PFSK-1 (cell line): ENCODE measurements around the gene KITLG.

Experiments
- FOXP2 ChIP-seq: optimal IDR thresholded peaks from 2 replicates; pipeline ENCODE3; 2011; ENCODE audit warnings: borderline replicate concordance, control low read depth, inconsistent platforms; ENCODE audit not compliant: insufficient read depth; ENCODE audit errors: extremely low read length, extremely low read depth
- POLR2AphosphoS5 ChIP-seq: IDR thresholded peaks from 2 replicates; pipeline ENCODE4 v1.6.1; 2012; ENCODE audit warnings: low read depth, mild to moderate bottlenecking, control low read depth, low read length, moderate library complexity
- SIN3A ChIP-seq: IDR thresholded peaks from 2 replicates; pipeline ENCODE4 v1.6.1; 2012; ENCODE audit warnings: mild to moderate bottlenecking, low read length, moderate library complexity, borderline replicate concordance; ENCODE audit not compliant: insufficient read depth
- TAF1 ChIP-seq: IDR thresholded peaks from 2 replicates; pipeline ENCODE4 v1.6.1; 2012; ENCODE audit warnings: low read length, control low read depth, borderline replicate concordance; ENCODE audit not compliant: insufficient read depth
- TF ChIP-seq, protein P1 (sequence below), 2 experiments: IDR thresholded peaks; 2 replicates each; pipeline versions ENCODE4 v1.6.1 to v1.8.0; 2011 to 2012; ENCODE audit warnings: low read depth in 2 of 2, low read length in 2 of 2, control low read depth in 1 of 2, inconsistent platforms in 1 of 2, mild to moderate bottlenecking in 1 of 2, moderate library complexity in 1 of 2; ENCODE audit not compliant: insufficient read depth in 1 of 2

The KITLG gene

GRCh38 chr12:88469154-88469553 lies 111.1 kb downstream of the KITLG start:
- TF ChIP-seq SIN3A (no peak), POLR2AphosphoS5 (no peak), TAF1 (no peak), FOXP2 (no peak)
- TF ChIP-seq, protein P1, sequence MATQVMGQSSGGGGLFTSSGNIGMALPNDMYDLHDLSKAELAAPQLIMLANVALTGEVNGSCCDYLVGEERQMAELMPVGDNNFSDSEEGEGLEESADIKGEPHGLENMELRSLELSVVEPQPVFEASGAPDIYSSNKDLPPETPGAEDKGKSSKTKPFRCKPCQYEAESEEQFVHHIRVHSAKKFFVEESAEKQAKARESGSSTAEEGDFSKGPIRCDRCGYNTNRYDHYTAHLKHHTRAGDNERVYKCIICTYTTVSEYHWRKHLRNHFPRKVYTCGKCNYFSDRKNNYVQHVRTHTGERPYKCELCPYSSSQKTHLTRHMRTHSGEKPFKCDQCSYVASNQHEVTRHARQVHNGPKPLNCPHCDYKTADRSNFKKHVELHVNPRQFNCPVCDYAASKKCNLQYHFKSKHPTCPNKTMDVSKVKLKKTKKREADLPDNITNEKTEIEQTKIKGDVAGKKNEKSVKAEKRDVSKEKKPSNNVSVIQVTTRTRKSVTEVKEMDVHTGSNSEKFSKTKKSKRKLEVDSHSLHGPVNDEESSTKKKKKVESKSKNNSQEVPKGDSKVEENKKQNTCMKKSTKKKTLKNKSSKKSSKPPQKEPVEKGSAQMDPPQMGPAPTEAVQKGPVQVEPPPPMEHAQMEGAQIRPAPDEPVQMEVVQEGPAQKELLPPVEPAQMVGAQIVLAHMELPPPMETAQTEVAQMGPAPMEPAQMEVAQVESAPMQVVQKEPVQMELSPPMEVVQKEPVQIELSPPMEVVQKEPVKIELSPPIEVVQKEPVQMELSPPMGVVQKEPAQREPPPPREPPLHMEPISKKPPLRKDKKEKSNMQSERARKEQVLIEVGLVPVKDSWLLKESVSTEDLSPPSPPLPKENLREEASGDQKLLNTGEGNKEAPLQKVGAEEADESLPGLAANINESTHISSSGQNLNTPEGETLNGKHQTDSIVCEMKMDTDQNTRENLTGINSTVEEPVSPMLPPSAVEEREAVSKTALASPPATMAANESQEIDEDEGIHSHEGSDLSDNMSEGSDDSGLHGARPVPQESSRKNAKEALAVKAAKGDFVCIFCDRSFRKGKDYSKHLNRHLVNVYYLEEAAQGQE (IDR thresholded peaks at IDR 0.05; ENCODE audit: insufficient read depth in 1 of 2, low read depth in 2 of 2, low read length in 2 of 2), result no peak

GRCh38 chr12:88468581-88468980 lies 111.7 kb downstream of the KITLG start:
- TF ChIP-seq FOXP2 (no peak), SIN3A (no peak), TAF1 (no peak), POLR2AphosphoS5 (no peak)
- TF ChIP-seq, protein P1 (IDR thresholded peaks at IDR 0.05; ENCODE audit: insufficient read depth in 1 of 2, low read depth in 2 of 2, low read length in 2 of 2), result no peak

- TF ChIP-seq, protein P1 (IDR thresholded peaks at IDR 0.05; ENCODE audit: insufficient read depth in 1 of 2, low read depth in 2 of 2, low read length in 2 of 2), result no peak
- no peak for TF ChIP-seq FOXP2
- no peak for TF ChIP-seq SIN3A
- TF ChIP-seq POLR2AphosphoS5, result no peak
- no peak for TF ChIP-seq TAF1
Measured at GRCh38 chr12:88458327-88458726, 121.9 kb downstream of the KITLG start.

DNA sequence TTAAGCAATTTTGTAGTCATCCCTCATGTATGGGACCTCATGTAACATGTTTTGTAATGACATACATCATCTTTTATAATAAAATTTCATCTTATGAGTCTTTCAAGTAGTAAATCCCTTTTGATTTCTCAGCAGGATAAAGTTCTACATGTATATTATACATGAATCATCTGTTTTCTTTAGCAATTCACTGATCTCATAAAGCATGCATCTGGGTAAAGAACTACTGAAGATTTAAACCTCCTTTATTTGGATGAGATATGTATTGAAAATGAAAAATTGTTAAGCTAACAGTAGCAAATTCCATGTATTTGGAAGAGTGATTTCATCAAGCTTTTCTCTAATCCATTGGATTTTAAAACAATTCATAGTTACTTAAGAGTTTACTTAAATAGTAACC lies 126.9 kb downstream of the KITLG start:
- TF ChIP-seq TAF1 (no peak), FOXP2 (no peak), SIN3A (no peak), POLR2AphosphoS5 (no peak)
- TF ChIP-seq, protein P1 (IDR thresholded peaks at IDR 0.05; ENCODE audit: insufficient read depth in 1 of 2, low read depth in 2 of 2, low read length in 2 of 2), result no peak

GRCh38 chr12:88451205-88451604 lies 129.1 kb downstream of the KITLG start:
- no peak for TF ChIP-seq SIN3A
- no peak for TF ChIP-seq FOXP2
- no peak for TF ChIP-seq TAF1
- TF ChIP-seq, protein P1 (IDR thresholded peaks at IDR 0.05; ENCODE audit: insufficient read depth in 1 of 2, low read depth in 2 of 2, low read length in 2 of 2), result no peak
- TF ChIP-seq POLR2AphosphoS5, result no peak
